ENCODE results near the gene SLC16A1.

- TF ChIP-seq GATA2 (IDR thresholded peaks at IDR 0.05; ENCODE audit: low read depth, low read length): no peak
- TF ChIP-seq GATA3 (IDR thresholded peaks at IDR 0.05; ENCODE audit: low read depth, low read length): no peak
Observed at GRCh38 chr1:112904831-112905261, 51.1 kb downstream of the SLC16A1 start.

All from SH-SY5Y (cell line).